PC-3 (cell line): ENCODE data around the gene PELI1. TPM values are rescaled to one million over a fixed set of nuclear protein-coding genes. Genes with fewer than 3 reads are reported as not detected.

Experiments used
- ATAC-seq: fragments of 200-7000 bp; cut with Tn5 transposase; 2 replicates; pipeline ENCODE4 v1.9.1; 2020; ENCODE audit warnings: mild to moderate bottlenecking, moderate library complexity
- BruUV-seq: library from RNA; stranded (reverse); fragments of 400-500 nt; replicated peaks from 2 replicates; lab custom pipeline; 2021; lab: Mats Ljungman, UMichigan
- CTCF ChIA-PET: fragments of 300-600 bp; sonication (Branson Sonifier 250); formaldehyde crosslinking; loops from one replicate; lab custom pipeline; 2022; ENCODE audit warnings: antibody characterized with exemption; lab: Charles Lee
- POLR2A ChIA-PET: fragments of 300-600 bp; sonication (Branson Sonifier 250); formaldehyde crosslinking; loops from one replicate; lab custom pipeline; 2022; ENCODE audit warnings: antibody characterized with exemption; ENCODE audit not compliant: unreplicated experiment; lab: Charles Lee
- DNase-seq: peaks from one replicate; pipeline ENCODE4 v3.0.0-alpha.2; 2015
- H2AFZ ChIP-seq: fragments of 300-600 bp; sonication (generic); 2 replicates; pipeline ENCODE4 v1.6.0; 2016; ENCODE audit warnings: antibody characterized with exemption, low read length
- H3F3A ChIP-seq: fragments of 300-600 bp; sonication (generic); one replicate; pipeline ENCODE4 v1.6.0; 2017; ENCODE audit warnings: antibody characterized with exemption, low read length, control low read depth, mild to moderate bottlenecking; ENCODE audit not compliant: unreplicated experiment
- H3K27ac ChIP-seq: fragments of 300-600 bp; sonication (generic); 2 replicates; pipeline ENCODE4 v1.5.1; 2016; ENCODE audit warnings: mild to moderate bottlenecking, low read length
- H3K27me3 ChIP-seq: fragments of 300-600 bp; sonication (generic); 2 replicates; pipeline ENCODE4 v1.6.1; 2016; ENCODE audit warnings: low read length, mixed read lengths
- H3K36me3 ChIP-seq: fragments of 300-600 bp; sonication (generic); 2 replicates; pipeline ENCODE4 v1.6.1; 2016; ENCODE audit warnings: low read depth, mixed run types, low read length, mixed read lengths
- H3K4me1 ChIP-seq: fragments of 300-600 bp; sonication (generic); 2 replicates; pipeline ENCODE4 v1.5.1; 2016; ENCODE audit warnings: low read length; ENCODE audit not compliant: insufficient read depth
- H3K4me2 ChIP-seq: fragments of 300-600 bp; sonication (generic); 2 replicates; pipeline ENCODE4 v1.6.0; 2016; ENCODE audit warnings: low read length
- H3K4me3 ChIP-seq: fragments of 300-600 bp; sonication (generic); 2 replicates; pipeline ENCODE4 v1.5.1; 2016; ENCODE audit warnings: mild to moderate bottlenecking, low read length, mixed read lengths
- H3K79me2 ChIP-seq: fragments of 300-600 bp; sonication (generic); 2 replicates; pipeline ENCODE4 v1.6.1; 2017; ENCODE audit warnings: low read length, mixed read lengths
- H3K9ac ChIP-seq: fragments of 300-600 bp; sonication (generic); 2 replicates; pipeline ENCODE4 v1.6.0; 2016; ENCODE audit warnings: mild to moderate bottlenecking, low read length
- H3K9me2 ChIP-seq: fragments of 300-600 bp; sonication (generic); replicated peaks from 2 replicates; pipeline ENCODE4 v1.6.1; 2016; ENCODE audit warnings: mixed run types, low read length, mixed read lengths
- H3K9me3 ChIP-seq: fragments of 300-600 bp; sonication (generic); 2 replicates; pipeline ENCODE4 v1.6.1; 2016; ENCODE audit warnings: low read length, mixed read lengths
- H4K20me1 ChIP-seq: fragments of 300-600 bp; sonication (generic); 2 replicates; pipeline ENCODE4 v1.6.1; 2016; ENCODE audit warnings: low read length, mixed read lengths
- EZH2 ChIP-seq: fragments of 300-600 bp; sonication (generic); IDR thresholded peaks from one replicate; pipeline ENCODE4 v1.6.1; 2017; ENCODE audit warnings: antibody characterized with exemption, mild to moderate bottlenecking, low read length; ENCODE audit not compliant: unreplicated experiment
- EZH2phosphoT487 ChIP-seq: fragments of 300-600 bp; sonication (generic); IDR thresholded peaks from 2 replicates; pipeline ENCODE4 v1.6.1; 2018; ENCODE audit warnings: mild to moderate bottlenecking, antibody characterized with exemption, low read length, borderline replicate concordance
- intact Hi-C: fragments of 100-400 bp; cut with micrococcal nuclease; formaldehyde crosslinking; loops from 2 replicates; pipeline ENCODE4 v1.9.0; 2023
- total RNA-seq: library from RNA; depleted of rRNA; stranded (reverse); fragments of >200 nt; gene quantifications from 2 replicates; pipeline ENCODE4 v1.2.3, GENCODE V29; 2014
- TF ChIP-seq, protein P1 (sequence below): fragments of 300-600 bp; sonication (generic); conservative IDR thresholded peaks from 2 replicates; pipeline ENCODE4 v1.5.1; 2017; ENCODE audit warnings: antibody characterized with exemption, low read depth, mild to moderate bottlenecking, low read length

PELI1 gene
- total RNA-seq, 1 experiment from 2014 or later = 5.6 TPM

DNA sequence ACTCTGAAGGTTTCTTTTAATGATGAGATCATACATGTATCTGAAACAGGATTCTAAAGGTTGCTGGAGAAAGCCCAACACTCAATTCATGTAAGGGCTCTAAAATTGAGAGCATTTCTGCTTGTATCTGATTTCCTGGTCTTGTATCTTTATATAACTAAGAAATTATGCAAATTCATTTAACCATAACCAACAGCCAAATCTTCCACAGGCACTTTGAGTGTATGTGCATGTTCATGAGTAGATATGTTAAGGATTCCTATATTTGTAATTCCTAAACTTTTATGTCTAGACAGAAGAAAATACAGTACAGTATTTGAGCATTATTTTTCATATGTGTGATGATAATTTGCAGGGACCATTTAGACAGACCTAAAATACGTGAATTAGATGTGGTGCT lies 20.4 kb upstream of the PELI1 start:
- no peak overlapping the region for H3K27ac ChIP-seq
- BruUV-seq = no TSS peak

GRCh38 chr2:64162516-64162915 lies 18.3 kb upstream of the PELI1 start:
- no peak overlapping the region for H3K4me3 ChIP-seq
- intact Hi-C loops = no loop called here
- no peaks in the 10 kb centered on the region for H3K9me2 ChIP-seq
- no peak overlapping the region for H2AFZ ChIP-seq
- no peaks in the 10 kb centered on the region for H3F3A ChIP-seq
- H3K9me3 ChIP-seq = no peaks in the 10 kb centered on the region
- no peak overlapping the region for H3K9ac ChIP-seq
- no peaks in the 10 kb centered on the region for H3K4me1 ChIP-seq
- CTCF ChIA-PET = no interaction called here
- no peaks in the 10 kb centered on the region for H3K36me3 ChIP-seq
- H3K79me2 ChIP-seq = no peaks in the 10 kb centered on the region
- H3K27me3 ChIP-seq = no peaks in the 10 kb centered on the region
- POLR2A ChIA-PET = no interaction called here
- H3K4me2 ChIP-seq = no peak overlapping the region
- BruUV-seq = no TSS peak
- ATAC-seq = no peak
- no peaks in the 10 kb centered on the region for H4K20me1 ChIP-seq
- TF ChIP-seq EZH2 = no peak
- no peak for TF ChIP-seq EZH2phosphoT487
- TF ChIP-seq, protein P1, sequence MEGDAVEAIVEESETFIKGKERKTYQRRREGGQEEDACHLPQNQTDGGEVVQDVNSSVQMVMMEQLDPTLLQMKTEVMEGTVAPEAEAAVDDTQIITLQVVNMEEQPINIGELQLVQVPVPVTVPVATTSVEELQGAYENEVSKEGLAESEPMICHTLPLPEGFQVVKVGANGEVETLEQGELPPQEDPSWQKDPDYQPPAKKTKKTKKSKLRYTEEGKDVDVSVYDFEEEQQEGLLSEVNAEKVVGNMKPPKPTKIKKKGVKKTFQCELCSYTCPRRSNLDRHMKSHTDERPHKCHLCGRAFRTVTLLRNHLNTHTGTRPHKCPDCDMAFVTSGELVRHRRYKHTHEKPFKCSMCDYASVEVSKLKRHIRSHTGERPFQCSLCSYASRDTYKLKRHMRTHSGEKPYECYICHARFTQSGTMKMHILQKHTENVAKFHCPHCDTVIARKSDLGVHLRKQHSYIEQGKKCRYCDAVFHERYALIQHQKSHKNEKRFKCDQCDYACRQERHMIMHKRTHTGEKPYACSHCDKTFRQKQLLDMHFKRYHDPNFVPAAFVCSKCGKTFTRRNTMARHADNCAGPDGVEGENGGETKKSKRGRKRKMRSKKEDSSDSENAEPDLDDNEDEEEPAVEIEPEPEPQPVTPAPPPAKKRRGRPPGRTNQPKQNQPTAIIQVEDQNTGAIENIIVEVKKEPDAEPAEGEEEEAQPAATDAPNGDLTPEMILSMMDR = no peak
- H3K27ac ChIP-seq = no peak overlapping the region
- DNase-seq = no peak

More for the DNA sequence above, 20.4 kb upstream of the PELI1 start:
- CTCF ChIA-PET = no interaction called here
- DNase-seq (no peak), ATAC-seq (no peak)
- TF ChIP-seq EZH2phosphoT487 = no peak
- Histone ChIP-seq H3K4me3 (no peak overlapping the region), H3K9me3 (no peaks in the 10 kb centered on the region), H3K79me2 (no peaks in the 10 kb centered on the region), H3K36me3 (no peaks in the 10 kb centered on the region), H2AFZ (no peak overlapping the region), H3F3A (no peaks in the 10 kb centered on the region), H3K27me3 (no peaks in the 10 kb centered on the region), H3K4me1 (no peaks in the 10 kb centered on the region), H3K9me2 (no peaks in the 10 kb centered on the region), H3K4me2 (no peak overlapping the region), H3K9ac (no peak overlapping the region), H4K20me1 (no peaks in the 10 kb centered on the region)
- POLR2A ChIA-PET = no interaction called here
- intact Hi-C loops = no loop called here

DNA sequence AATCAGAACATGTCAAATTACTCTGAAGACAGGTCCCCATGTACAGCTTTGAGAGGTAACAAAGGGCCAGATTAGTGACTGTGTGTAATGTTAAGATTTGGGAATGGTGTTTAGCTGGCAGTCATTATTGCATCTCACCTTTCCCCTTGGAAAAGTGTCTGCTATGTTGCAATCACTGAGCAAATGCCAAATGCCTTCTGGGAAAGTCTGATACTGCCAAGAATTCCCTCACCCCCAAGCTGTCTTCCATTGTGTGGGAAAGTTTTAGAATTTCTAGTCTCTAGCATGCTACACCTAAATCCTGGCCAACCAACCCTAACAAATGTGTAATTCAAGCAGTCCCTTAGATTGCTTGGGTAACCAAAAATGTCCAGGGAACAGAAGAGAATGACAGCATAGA lies 13.6 kb upstream of the PELI1 start:
- H3K4me2 ChIP-seq = no peak overlapping the region
- no peaks in the 10 kb centered on the region for H3K4me1 ChIP-seq
- no peaks in the 10 kb centered on the region for H3K79me2 ChIP-seq
- no peaks in the 10 kb centered on the region for H3K9me2 ChIP-seq
- intact Hi-C loops = no loop called here
- no peaks in the 10 kb centered on the region for H3F3A ChIP-seq
- ATAC-seq (no peak), DNase-seq (peak; percentile 33)
- POLR2A ChIA-PET = no interaction called here
- TF ChIP-seq EZH2 (no peak), EZH2phosphoT487 (no peak)
- TF ChIP-seq, protein P1 = no peak
- H2AFZ ChIP-seq = no peak overlapping the region
- H4K20me1 ChIP-seq = no peaks in the 10 kb centered on the region
- H3K27me3 ChIP-seq = no peaks in the 10 kb centered on the region
- H3K9ac ChIP-seq = no peak overlapping the region
- no peaks in the 10 kb centered on the region for H3K36me3 ChIP-seq
- BruUV-seq = no TSS peak
- no peak overlapping the region for H3K4me3 ChIP-seq
- CTCF ChIA-PET = no interaction called here
- H3K27ac ChIP-seq = no peak overlapping the region
- no peaks in the 10 kb centered on the region for H3K9me3 ChIP-seq
